ENCODE measurements around the gene NOP9. TPM values are rescaled to one million over a fixed set of nuclear protein-coding genes. Genes with fewer than 3 reads are reported as not detected.

The NOP9 gene
- 21.8 TPM for total RNA-seq

GRCh38 chr14:24299255-24300191 lies at the start of gene NOP9, which contains the start of gene DHRS1:
Gene NOP9, plus strand, starts transcription at chr14:24299850. Its CDS starts 105 bp downstream, at chr14:24299955.
Gene DHRS1, minus strand, starts transcription at chr14:24299780. Its CDS starts 674 bp downstream, at chr14:24299106.

GRCh38 chr14:24262821-24263733 lies 36.6 kb upstream of the NOP9 start, which contains the start of gene TGM1:
Gene TGM1, minus strand, starts transcription at chr14:24263177. Its CDS starts 825 bp downstream, at chr14:24262352.

GRCh38 chr14:24271134-24271833 lies 28.4 kb upstream of the NOP9 start, which contains the start of gene RABGGTA:
Gene RABGGTA, minus strand, starts transcription at chr14:24271597. Its CDS starts 482 bp downstream, at chr14:24271115.

GRCh38 chr14:24307575-24308341 lies 8.1 kb downstream of the NOP9 start, which contains the start of gene CIDEB:
Gene CIDEB, minus strand, starts transcription at chr14:24307977. Its CDS starts 119 bp downstream, at chr14:24307858.

GRCh38 chr14:24309538-24310264 lies 10.1 kb downstream of the NOP9 start, which contains the start of gene LTB4R2:
Gene LTB4R2, plus strand, starts transcription at chr14:24310140. Its CDS starts 525 bp downstream, at chr14:24310665.

GRCh38 chr14:24310646-24311604 lies 11.3 kb downstream of the NOP9 start, which contains the start of gene LTB4R:
Gene LTB4R, plus strand, starts transcription at chr14:24311502. Its CDS starts 4,150 bp downstream, at chr14:24315652.

GRCh38 chr14:24334431-24335291 lies 35.0 kb downstream of the NOP9 start, which contains the start of gene ADCY4:
Gene ADCY4, minus strand, starts transcription at chr14:24335071. Its CDS starts 419 bp downstream, at chr14:24334652.

GRCh38 chr14:24339284-24340151 lies 39.9 kb downstream of the NOP9 start, which contains the start of gene RIPK3:
Gene RIPK3, minus strand, starts transcription at chr14:24339991. Its CDS starts 165 bp downstream, at chr14:24339826.

Other genes with a start within 250 kb of the NOP9 start
- gene CARMIL3, start 247.8 kb upstream of the NOP9 start, total RNA-seq, result 7.8 TPM
- 5.9 TPM for gene CPNE6, start 228.3 kb upstream of the NOP9 start, total RNA-seq
- 11.2 TPM for gene PCK2, start 205.5 kb upstream of the NOP9 start, total RNA-seq
- gene DCAF11, start 185.1 kb upstream of the NOP9 start, total RNA-seq, result 67.2 TPM
- 394 TPM for gene NRL, start 184.9 kb upstream of the NOP9 start, total RNA-seq
- 11.4 TPM for gene FITM1, start 169.2 kb upstream of the NOP9 start, total RNA-seq
- 58.5 TPM for gene PSME1, start 163.7 kb upstream of the NOP9 start, total RNA-seq
- 15.1 TPM for gene EMC9, start 158.3 kb upstream of the NOP9 start, total RNA-seq
- gene PSME2, start 153.2 kb upstream of the NOP9 start, total RNA-seq, result 28.6 TPM
- 72.5 TPM for gene RNF31, start 152.4 kb upstream of the NOP9 start, total RNA-seq
- gene IRF9, start 138.6 kb upstream of the NOP9 start, total RNA-seq, result 35.1 TPM
- gene REC8, start 127.8 kb upstream of the NOP9 start, total RNA-seq, result 22.4 TPM
- 19.1 TPM for gene IPO4, start 111.0 kb upstream of the NOP9 start, total RNA-seq
- gene TM9SF1, start 104.4 kb upstream of the NOP9 start, total RNA-seq, result 58.9 TPM
- gene TSSK4, start 94.2 kb upstream of the NOP9 start, total RNA-seq, result not detected
- gene CHMP4A, start 86.4 kb upstream of the NOP9 start, total RNA-seq, result 53.5 TPM
- gene MDP1, start 83.8 kb upstream of the NOP9 start, total RNA-seq, result 20.5 TPM
- 61.8 TPM for gene NEDD8, start 67.5 kb upstream of the NOP9 start, total RNA-seq
- gene GMPR2, start 66.9 kb upstream of the NOP9 start, total RNA-seq, result 62.6 TPM
- gene TINF2, start 57.2 kb upstream of the NOP9 start, total RNA-seq, result 44.8 TPM
- 6.2 TPM for gene TGM1, start 36.7 kb upstream of the NOP9 start, total RNA-seq
- 26.6 TPM for gene RABGGTA, start 28.3 kb upstream of the NOP9 start, total RNA-seq
- gene DHRS1, start 70 bp upstream of the NOP9 start, total RNA-seq, result 19.4 TPM
- gene CIDEB, start 8.1 kb downstream of the NOP9 start, total RNA-seq, result 17.5 TPM
- 6.9 TPM for gene LTB4R2, start 10.3 kb downstream of the NOP9 start, total RNA-seq
- 2.7 TPM for gene LTB4R, start 11.7 kb downstream of the NOP9 start, total RNA-seq
- gene ADCY4, start 35.2 kb downstream of the NOP9 start, total RNA-seq, result 13.0 TPM
- gene RIPK3, start 40.1 kb downstream of the NOP9 start, total RNA-seq, result 4.4 TPM
- gene NFATC4, start 68.3 kb downstream of the NOP9 start, total RNA-seq, result 67.8 TPM
- 47.5 TPM for gene NYNRIN, start 99.2 kb downstream of the NOP9 start, total RNA-seq
- gene CBLN3, start 129.8 kb downstream of the NOP9 start, total RNA-seq, result 2.0 TPM
- 58.6 TPM for gene KHNYN, start 130.1 kb downstream of the NOP9 start, total RNA-seq
- gene SDR39U1, start 142.9 kb downstream of the NOP9 start, total RNA-seq, result 32.4 TPM
- not detected for gene CMA1, start 208.4 kb downstream of the NOP9 start, total RNA-seq

Measured in camera-type eye (tissue), 1 donor.